ENCODE measurements around the gene PRDX5.

- no peak for TF ChIP-seq POLR2AphosphoS5 (IDR thresholded peaks at IDR 0.05; ENCODE audit: low read depth, low read length)
- no peak for TF ChIP-seq EZH2 (IDR thresholded peaks at IDR 0.05)
- TF ChIP-seq POLR2A (IDR thresholded peaks at IDR 0.05; ENCODE audit: borderline replicate concordance, extremely low read depth, insufficient read depth, insufficient read length), result no peak
- TF ChIP-seq CTCF (IDR thresholded peaks at IDR 0.05 in 2 of 3, conservative IDR thresholded peaks at IDR 0.05 in 1 of 3; ENCODE audit: borderline replicate concordance in 1 of 3, insufficient read depth in 1 of 3, low read depth in 2 of 3, low read length in 2 of 3), result no peak
- TF ChIP-seq, protein P1, sequence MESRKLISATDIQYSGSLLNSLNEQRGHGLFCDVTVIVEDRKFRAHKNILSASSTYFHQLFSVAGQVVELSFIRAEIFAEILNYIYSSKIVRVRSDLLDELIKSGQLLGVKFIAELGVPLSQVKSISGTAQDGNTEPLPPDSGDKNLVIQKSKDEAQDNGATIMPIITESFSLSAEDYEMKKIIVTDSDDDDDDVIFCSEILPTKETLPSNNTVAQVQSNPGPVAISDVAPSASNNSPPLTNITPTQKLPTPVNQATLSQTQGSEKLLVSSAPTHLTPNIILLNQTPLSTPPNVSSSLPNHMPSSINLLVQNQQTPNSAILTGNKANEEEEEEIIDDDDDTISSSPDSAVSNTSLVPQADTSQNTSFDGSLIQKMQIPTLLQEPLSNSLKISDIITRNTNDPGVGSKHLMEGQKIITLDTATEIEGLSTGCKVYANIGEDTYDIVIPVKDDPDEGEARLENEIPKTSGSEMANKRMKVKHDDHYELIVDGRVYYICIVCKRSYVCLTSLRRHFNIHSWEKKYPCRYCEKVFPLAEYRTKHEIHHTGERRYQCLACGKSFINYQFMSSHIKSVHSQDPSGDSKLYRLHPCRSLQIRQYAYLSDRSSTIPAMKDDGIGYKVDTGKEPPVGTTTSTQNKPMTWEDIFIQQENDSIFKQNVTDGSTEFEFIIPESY (IDR thresholded peaks at IDR 0.05; ENCODE audit: extremely low read depth, insufficient replicate concordance, low read length), result no peak
- no peak for TF ChIP-seq CEBPB (IDR thresholded peaks at IDR 0.05; ENCODE audit: low read depth)
These were observed 31.1 kb downstream of the PRDX5 start for GRCh38 chr11:64349025-64349387.

Data from HCT116 (cell line).